ENCODE measurements around the gene CENPT.

Gene CENPT

DNA sequence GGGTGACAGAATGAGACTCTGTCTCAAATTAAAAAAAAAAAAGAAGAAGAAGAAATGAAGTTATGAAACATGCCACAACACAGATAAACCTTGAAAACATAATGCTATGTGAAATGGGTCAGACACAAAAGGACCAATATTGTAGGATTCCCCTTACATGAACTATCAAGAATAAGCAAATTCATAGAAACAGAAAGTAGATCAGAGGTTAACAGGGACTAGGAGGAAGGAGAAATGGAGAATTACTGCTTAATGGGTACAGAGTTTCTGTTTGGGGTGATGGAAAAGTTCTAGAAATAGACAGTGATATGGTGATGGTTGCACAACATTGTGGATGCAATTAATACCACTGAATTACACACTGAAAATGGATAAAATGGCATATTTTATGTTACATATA lies 57.4 kb downstream of the CENPT start:
- TF ChIP-seq, protein P1, sequence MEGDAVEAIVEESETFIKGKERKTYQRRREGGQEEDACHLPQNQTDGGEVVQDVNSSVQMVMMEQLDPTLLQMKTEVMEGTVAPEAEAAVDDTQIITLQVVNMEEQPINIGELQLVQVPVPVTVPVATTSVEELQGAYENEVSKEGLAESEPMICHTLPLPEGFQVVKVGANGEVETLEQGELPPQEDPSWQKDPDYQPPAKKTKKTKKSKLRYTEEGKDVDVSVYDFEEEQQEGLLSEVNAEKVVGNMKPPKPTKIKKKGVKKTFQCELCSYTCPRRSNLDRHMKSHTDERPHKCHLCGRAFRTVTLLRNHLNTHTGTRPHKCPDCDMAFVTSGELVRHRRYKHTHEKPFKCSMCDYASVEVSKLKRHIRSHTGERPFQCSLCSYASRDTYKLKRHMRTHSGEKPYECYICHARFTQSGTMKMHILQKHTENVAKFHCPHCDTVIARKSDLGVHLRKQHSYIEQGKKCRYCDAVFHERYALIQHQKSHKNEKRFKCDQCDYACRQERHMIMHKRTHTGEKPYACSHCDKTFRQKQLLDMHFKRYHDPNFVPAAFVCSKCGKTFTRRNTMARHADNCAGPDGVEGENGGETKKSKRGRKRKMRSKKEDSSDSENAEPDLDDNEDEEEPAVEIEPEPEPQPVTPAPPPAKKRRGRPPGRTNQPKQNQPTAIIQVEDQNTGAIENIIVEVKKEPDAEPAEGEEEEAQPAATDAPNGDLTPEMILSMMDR (IDR thresholded peaks at IDR 0.05; ENCODE audit: low read depth, low read length), result no peak
- H3K4me3 ChIP-seq (replicated peaks in 1 of 2; ENCODE audit: low read depth in 2 of 2, low read length in 2 of 2), result no peak overlapping the region
- DNase-seq (ENCODE audit: low read depth in 2 of 2), result no peak

DNA sequence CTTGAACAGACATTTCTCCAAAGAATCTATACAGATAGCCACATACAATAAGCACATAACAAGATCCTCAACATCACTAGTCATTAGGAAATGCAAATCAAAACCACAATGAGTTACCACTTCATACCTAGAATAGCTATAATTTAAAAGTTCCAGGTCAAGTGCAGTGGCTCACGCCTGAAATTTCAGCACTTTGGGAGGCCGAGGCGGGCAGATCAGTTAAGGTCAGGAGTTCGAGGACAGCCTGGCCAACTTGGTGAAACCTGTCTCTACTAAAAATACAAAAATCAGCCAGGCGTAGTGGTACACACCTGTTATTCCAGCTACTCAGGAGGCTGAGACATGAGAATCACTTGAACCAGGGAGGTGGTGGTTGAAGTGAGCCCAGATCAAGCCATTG lies 61.0 kb downstream of the CENPT start:
- TF ChIP-seq, protein P1 (IDR thresholded peaks at IDR 0.05; ENCODE audit: low read depth, low read length), result no peak
- no peak for DNase-seq (ENCODE audit: low read depth in 2 of 2)
- H3K4me3 ChIP-seq (replicated peaks in 1 of 2; ENCODE audit: low read depth in 2 of 2, low read length in 2 of 2), result no peak overlapping the region

DNA sequence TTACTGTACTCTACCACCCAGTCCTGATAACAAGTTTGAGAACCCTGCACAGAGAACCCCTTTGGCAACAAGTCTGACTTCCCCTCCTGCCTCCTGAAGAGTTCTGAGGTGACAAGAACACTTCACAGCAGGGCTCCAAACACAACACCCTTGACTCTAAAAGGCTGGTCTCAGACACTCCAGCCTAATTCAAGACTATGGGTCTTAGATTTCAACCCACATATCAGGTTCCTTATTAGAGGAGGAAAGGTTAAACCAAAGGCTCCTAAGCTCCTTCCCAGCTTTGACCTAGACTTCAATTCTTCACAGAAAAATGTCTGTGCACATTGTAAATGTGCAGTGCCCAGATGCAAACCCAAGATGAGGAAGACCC lies 64.2 kb downstream of the CENPT start:
- H3K4me3 ChIP-seq (replicated peaks in 1 of 2; ENCODE audit: low read depth in 2 of 2, low read length in 2 of 2), result no peak overlapping the region
- TF ChIP-seq, protein P1 (IDR thresholded peaks at IDR 0.05; ENCODE audit: low read depth, low read length), result no peak
- DNase-seq (ENCODE audit: low read depth in 2 of 2), result no peak

DNA sequence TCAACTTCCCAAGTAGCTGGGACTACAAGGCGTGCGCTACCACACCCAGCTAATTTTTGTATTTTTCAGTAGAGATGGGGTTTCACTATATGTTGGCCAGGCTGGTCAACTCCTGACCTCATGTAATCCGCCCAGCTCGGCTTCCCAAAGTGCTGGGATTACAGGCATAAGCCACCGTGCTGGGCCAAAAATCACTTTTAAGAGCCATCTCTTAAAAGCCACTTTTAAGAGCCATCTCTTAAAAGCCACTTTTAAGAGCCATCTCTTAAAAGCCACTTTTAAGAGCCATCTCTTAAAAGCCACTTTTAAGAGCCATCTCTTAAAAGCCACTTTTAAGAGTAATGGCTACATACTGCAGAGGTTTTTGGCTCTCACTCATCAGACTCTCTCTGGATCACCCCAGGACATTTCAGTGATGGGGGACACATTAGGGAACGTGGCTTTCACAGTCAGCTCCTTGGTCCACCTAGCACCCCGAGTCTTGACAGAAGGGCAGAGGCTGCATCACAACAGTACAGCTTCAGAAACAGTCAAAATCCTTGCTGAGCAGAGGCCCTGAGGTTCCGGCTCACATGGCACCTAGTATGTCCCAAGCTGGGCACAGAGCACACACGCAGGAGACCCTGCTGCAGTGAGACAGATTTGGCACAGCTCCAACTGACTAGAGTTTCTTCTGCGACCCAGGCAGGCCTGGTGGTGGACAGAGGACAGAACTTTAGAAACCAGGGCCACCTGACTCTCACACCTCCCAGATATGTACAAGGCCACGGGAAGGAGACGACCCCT lies 64.7 kb downstream of the CENPT start:
- DNase-seq (ENCODE audit: low read depth in 2 of 2), result no peak
- H3K4me3 ChIP-seq (replicated peaks in 1 of 2; ENCODE audit: low read depth in 2 of 2, low read length in 2 of 2), result no peak overlapping the region
- TF ChIP-seq, protein P1 (IDR thresholded peaks at IDR 0.05; ENCODE audit: low read depth, low read length), result no peak

DNA sequence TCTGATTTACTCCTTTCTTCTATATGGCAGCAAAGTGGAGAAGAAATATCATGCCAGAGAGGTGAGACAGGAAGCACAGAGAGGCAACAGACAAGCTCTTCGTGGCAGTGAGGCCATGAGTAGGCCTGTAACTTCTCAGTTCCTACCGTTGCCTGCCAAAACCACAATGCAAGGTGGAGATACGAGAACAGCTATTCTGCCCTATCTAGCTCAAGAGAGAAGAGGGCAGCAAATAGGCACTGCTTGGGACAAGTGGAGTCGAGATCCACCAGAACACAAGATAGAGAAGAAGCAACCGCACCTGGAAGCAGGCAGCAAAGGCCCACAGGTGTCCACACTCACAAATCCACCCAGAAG lies 66.0 kb downstream of the CENPT start:
- TF ChIP-seq, protein P1 (IDR thresholded peaks at IDR 0.05; ENCODE audit: low read depth, low read length), result no peak
- no peak for DNase-seq (ENCODE audit: low read depth in 2 of 2)

DNA sequence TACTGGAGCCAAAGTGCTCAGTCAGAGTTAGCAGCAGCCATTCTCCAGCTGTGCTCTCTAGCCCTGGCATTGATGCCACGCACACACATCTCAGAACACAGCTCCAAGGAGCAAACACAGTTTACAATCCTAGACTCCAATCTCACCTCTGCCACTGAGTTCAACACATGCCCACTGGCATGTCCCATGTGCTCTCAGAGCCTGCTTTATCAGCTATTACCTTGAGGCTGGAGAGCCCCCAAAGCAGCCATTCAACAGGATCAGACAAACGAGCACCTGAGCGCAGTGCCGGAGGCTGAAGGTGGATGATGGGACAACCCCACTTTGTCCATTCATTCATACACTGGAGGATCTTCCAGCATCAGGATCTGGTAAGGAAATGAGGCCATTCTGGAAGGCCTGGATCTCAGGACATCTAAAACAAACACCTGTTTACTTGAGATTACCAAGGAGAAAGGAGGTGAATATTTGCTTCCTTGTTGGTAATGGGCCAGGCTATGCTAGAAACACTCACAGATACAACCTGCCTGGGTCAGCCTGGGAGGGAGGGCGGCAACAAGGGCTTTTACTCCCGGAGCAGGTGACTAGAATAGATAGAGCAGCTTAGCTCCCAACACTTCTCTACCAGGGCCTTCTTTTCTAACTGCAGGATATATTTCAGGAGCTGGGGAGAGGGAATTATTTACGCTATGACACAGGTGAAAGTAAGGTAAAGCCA lies 66.5 kb downstream of the CENPT start:
- DNase-seq (ENCODE audit: low read depth in 2 of 2), result no peak
- TF ChIP-seq, protein P1 (IDR thresholded peaks at IDR 0.05; ENCODE audit: low read depth, low read length), result no peak
- no peak overlapping the region for H3K4me3 ChIP-seq (replicated peaks in 1 of 2; ENCODE audit: low read depth in 2 of 2, low read length in 2 of 2)

More for the DNA sequence above, 66.0 kb downstream of the CENPT start:
- no peak overlapping the region for H3K4me3 ChIP-seq (replicated peaks in 1 of 2; ENCODE audit: low read depth in 2 of 2, low read length in 2 of 2)
